HepG2 (cell line): ENCODE measurements around the gene CIROP. TPM values are rescaled to one million over a fixed set of nuclear protein-coding genes. Genes with fewer than 3 reads are reported as not detected.
A peak's percentile ranks its signal among the peaks of the same experiment; 100 is the strongest.

Experiments used
- EHMT2 ChIP-seq: fragments of 200-600 bp; sonication (generic); IDR thresholded peaks from 2 replicates; pipeline ENCODE4 v1.7.0; 2017; ENCODE audit warnings: antibody characterized with exemption, low read depth, low read length, borderline replicate concordance
- ELK4 ChIP-seq: sonication (generic); formaldehyde crosslinking; IDR thresholded peaks from 2 replicates; pipeline ENCODE4 v1.9.0; 2021; ENCODE audit warnings: missing genetic modification reagents, borderline replicate concordance
- ETV6 ChIP-seq: sonication (generic); formaldehyde crosslinking; conservative IDR thresholded peaks from 2 replicates; pipeline ENCODE4 v1.4.0; 2020; ENCODE audit warnings: missing genetic modification reagents
- KDM1A ChIP-seq: IDR thresholded peaks from 2 replicates; pipeline ENCODE4 v1.6.1; 2016; ENCODE audit warnings: missing compliant biosample characterization
- KDM2A ChIP-seq: sonication (generic); formaldehyde crosslinking; IDR thresholded peaks from 2 replicates; pipeline ENCODE4 v1.4.0; 2020; ENCODE audit warnings: low read depth, missing genetic modification reagents, borderline replicate concordance
- KDM6A ChIP-seq: IDR thresholded peaks from 2 replicates; pipeline ENCODE4 v1.6.1; 2016; ENCODE audit warnings: low read depth
- MLLT10 ChIP-seq: sonication (generic); formaldehyde crosslinking; IDR thresholded peaks from 2 replicates; pipeline ENCODE4 v1.4.0; 2020; ENCODE audit warnings: missing genetic modification reagents
- MTF2 ChIP-seq: sonication (generic); formaldehyde crosslinking; IDR thresholded peaks from 2 replicates; pipeline ENCODE4 v1.5.0; 2020; ENCODE audit warnings: missing genetic modification reagents, borderline replicate concordance
- MXI1 ChIP-seq: IDR thresholded peaks from 3 replicates; pipeline ENCODE4 v1.6.1; 2012; ENCODE audit warnings: low read depth, low read length, inconsistent platforms, borderline replicate concordance
- MZF1 ChIP-seq: sonication (generic); formaldehyde crosslinking; IDR thresholded peaks from 2 replicates; pipeline ENCODE4 v1.8.1; 2023; ENCODE audit warnings: mild to moderate bottlenecking, missing genetic modification reagents, borderline replicate concordance
- RFX5 ChIP-seq: IDR thresholded peaks from 2 replicates; pipeline ENCODE4 v1.6.1; 2011; ENCODE audit warnings: low read depth, low read length, improper control_type of control experiment
- SMC3 ChIP-seq: IDR thresholded peaks from 2 replicates; pipeline ENCODE4 v1.6.1; 2011; ENCODE audit warnings: low read length, improper control_type of control experiment
- TARDBP ChIP-seq: sonication (generic); formaldehyde crosslinking; IDR thresholded peaks from 2 replicates; pipeline ENCODE4 v1.8.0; 2022; ENCODE audit warnings: mild to moderate bottlenecking, missing genetic modification reagents
- TCF12 ChIP-seq, 2 experiments: fragments of 450-650 bp in 1 of 2; sonication (generic) in 1 of 2; formaldehyde crosslinking in 1 of 2; IDR thresholded peaks; 2 replicates each; pipeline versions ENCODE4 v1.6.1 to v1.8.0; 2017 to 2022; ENCODE audit warnings: antibody characterized with exemption in 1 of 2, mild to moderate bottlenecking in 1 of 2, missing genetic modification reagents in 1 of 2, moderate library complexity in 1 of 2
- TEAD2 ChIP-seq: sonication (generic); formaldehyde crosslinking; IDR thresholded peaks from 2 replicates; pipeline ENCODE4 v1.9.0; 2021; ENCODE audit warnings: missing genetic modification reagents
- TRIM24 ChIP-seq: sonication (generic); formaldehyde crosslinking; IDR thresholded peaks from 2 replicates; pipeline ENCODE4 v1.8.0; 2022; ENCODE audit warnings: mild to moderate bottlenecking, missing genetic modification reagents
- ZBTB20 ChIP-seq: sonication (generic); formaldehyde crosslinking; IDR thresholded peaks from 2 replicates; pipeline ENCODE4 v1.8.1; 2023; ENCODE audit warnings: missing genetic modification reagents, low read depth, mild to moderate bottlenecking, borderline replicate concordance
- ZBTB25 ChIP-seq: IDR thresholded peaks from 2 replicates; pipeline ENCODE4 v1.6.1; 2018; ENCODE audit warnings: missing genetic modification reagents
- ZFAT ChIP-seq: sonication (generic); formaldehyde crosslinking; conservative IDR thresholded peaks from 2 replicates; pipeline ENCODE4 v1.8.1; 2023; ENCODE audit warnings: missing genetic modification reagents, inconsistent platforms
- ZNF253 ChIP-seq: sonication (generic); formaldehyde crosslinking; IDR thresholded peaks from 2 replicates; pipeline ENCODE4 v1.8.0; 2022; ENCODE audit warnings: mild to moderate bottlenecking, missing genetic modification reagents, borderline replicate concordance
- ZNF276 ChIP-seq: sonication (generic); formaldehyde crosslinking; IDR thresholded peaks from 2 replicates; pipeline ENCODE4 v1.4.0; 2020; ENCODE audit warnings: mild to moderate bottlenecking, low read depth, missing genetic modification reagents
- ZNF367 ChIP-seq: sonication (generic); formaldehyde crosslinking; IDR thresholded peaks from 2 replicates; pipeline ENCODE4 v1.4.0; 2020; ENCODE audit warnings: missing genetic modification reagents, borderline replicate concordance
- ZNF558 ChIP-seq: sonication (generic); formaldehyde crosslinking; IDR thresholded peaks from 2 replicates; pipeline ENCODE4 v1.9.0; 2022; ENCODE audit warnings: mild to moderate bottlenecking, missing genetic modification reagents, borderline replicate concordance
- ZNF577 ChIP-seq: sonication (generic); formaldehyde crosslinking; IDR thresholded peaks from 2 replicates; pipeline ENCODE4 v1.4.0; 2020; ENCODE audit warnings: mild to moderate bottlenecking, low read depth, missing genetic modification reagents, borderline replicate concordance
- ZNF746 ChIP-seq: sonication (generic); formaldehyde crosslinking; IDR thresholded peaks from 2 replicates; pipeline ENCODE4 v1.8.0; 2022; ENCODE audit warnings: mild to moderate bottlenecking, missing genetic modification reagents
- ZNF790 ChIP-seq: sonication (generic); formaldehyde crosslinking; IDR thresholded peaks from 2 replicates; pipeline ENCODE4 v1.8.0; 2022; ENCODE audit warnings: missing genetic modification reagents, mild to moderate bottlenecking, borderline replicate concordance
- polyA plus RNA-seq, 8 experiments: library from polyadenylated mRNA; depleted of rRNA in 3 of 8; stranded (reverse) in 7 of 8; unstranded in 1 of 8; fragments of >200 nt; fragmentation: Illumina TruSeq in 4 of 8; extraction: Trizol in 4 of 8; gene quantifications; 2 replicates each; pipeline versions ENCODE4 v1.2.1 to v1.2.3, GENCODE V29; 2011 to 2016; ENCODE audit warnings: low read depth in 4 of 8, missing spikeins in 1 of 8, mixed read lengths in 1 of 8; ENCODE audit not compliant: insufficient read depth in 1 of 8
- total RNA-seq, 5 experiments: library from RNA; depleted of rRNA; stranded (reverse); fragments of >200 nt; fragmentation: Illumina TruSeq; extraction: Trizol; gene quantifications; 2 replicates each; pipeline ENCODE4 v1.2.3, GENCODE V29; 2016; ENCODE audit warnings: low read depth in 1 of 5

The CIROP gene
- total and polyA plus RNA-seq, 2 of the 13 experiments (the other 11 are each of a cell fraction or from before 2014, with no cell fraction given): 0.07 TPM; not detected in 1

- no peak for TF ChIP-seq MLLT10 (CRISPR knock-in tag)
- TF ChIP-seq ZNF558 (CRISPR knock-in tag): no peak
- no peak for TF ChIP-seq TCF12 (IDR thresholded peaks at IDR 0.05)
- no peak for TF ChIP-seq TCF12 (CRISPR knock-in tag; IDR thresholded peaks at IDR 0.05)
- TF ChIP-seq ZNF577: no peak
- peak; percentile 93; the same call in 1 of the 2 replicates for TF ChIP-seq ZBTB25
- no peak for TF ChIP-seq TRIM24 (CRISPR knock-in tag)
- TF ChIP-seq MTF2 (CRISPR knock-in tag): no peak
- peak; percentile 85 for TF ChIP-seq TARDBP (CRISPR knock-in tag)
- no peak for TF ChIP-seq RFX5
- no peak for TF ChIP-seq KDM1A (CRISPR knock-in tag)
- peak; percentile 99 for TF ChIP-seq SMC3
- no peak for TF ChIP-seq ZNF367 (CRISPR knock-in tag)
- TF ChIP-seq EHMT2: no peak
- TF ChIP-seq ELK4 (CRISPR knock-in tag): 0 out of 2 replicates have a peak, but pooled peaks have one; percentile 42
- peak; percentile 69 for TF ChIP-seq KDM2A (CRISPR knock-in tag)
- TF ChIP-seq ETV6 (CRISPR knock-in tag): no peak; the same call in 1 of the 2 replicates
- 0 out of 2 replicates have a peak, but pooled peaks have one; percentile 28 for TF ChIP-seq ZNF276
- no peak for TF ChIP-seq TEAD2 (CRISPR knock-in tag)
- TF ChIP-seq MZF1 (CRISPR knock-in tag): no peak
- TF ChIP-seq ZBTB20 (CRISPR knock-in tag): peak; percentile 75; the same call in 1 of the 2 replicates
- TF ChIP-seq KDM6A: no peak
- no peak for TF ChIP-seq ZNF790 (CRISPR knock-in tag)
- peak; percentile 67; the same call in 1 of the 3 replicates for TF ChIP-seq MXI1
- no peak for TF ChIP-seq ZNF746
- TF ChIP-seq ZFAT (CRISPR knock-in tag): no peak
- TF ChIP-seq ZNF253: no peak
Measured at GRCh38 chr14:23068789-23069412, 35.9 kb downstream of the CIROP start (continued).
